ENCODE results near the gene RND3. TPM values are rescaled to one million over a fixed set of nuclear protein-coding genes. Genes with fewer than 3 reads are reported as not detected.

Gene RND3
- total and polyA plus RNA-seq, 10 of the 15 experiments (the other 5 are each of a cell fraction or from before 2014, with no cell fraction given): 0.38 to 18.3 (median 0.93) TPM

GRCh38 chr2:150441784-150442183 lies 45.7 kb downstream of the RND3 start:
- H3K4me3 ChIP-seq: no peak overlapping the region
- WGBS (ENCODE audit: insufficient coverage, insufficient replicate concordance, low lambda C conversion rate, missing lambda C conversion rate): 0% methylated on average over 2 of the region's 2 CpGs
- H3K4me2 ChIP-seq (ENCODE audit: control insufficient read depth, insufficient read depth): no peak overlapping the region
- H3K9ac ChIP-seq (ENCODE audit: control insufficient read depth, insufficient read depth, low read length): no peak overlapping the region
- ChIA-PET CTCF (interaction anchor here (0.7 to 1.2 kb wide), 3 partner anchors 17 to 812 kb away, joined by 3 read pairs; no protein-coding TSS in a partner anchor), SMC1A (ENCODE audit: uncharacterized antibody, unreplicated experiment) (interaction anchor here (0.6 to 1.6 kb wide), 5 partner anchors 17 to 351 kb away, joined by 3 to 7 read pairs (median 3); no protein-coding TSS in a partner anchor), RAD21 (ENCODE audit: unreplicated experiment) (no interaction called here), POLR2A (no interaction called here)
- BruUV-seq (replicated peaks): no TSS peak
- H3K9me3 ChIP-seq (replicated peaks; ENCODE audit: control insufficient read depth, insufficient read depth, low read length): no peaks in the 10 kb centered on the region
- no peak overlapping the region for H2AFZ ChIP-seq (ENCODE audit: control insufficient read depth, low read depth, low read length)
- TF ChIP-seq CBX5 (IDR thresholded peaks at IDR 0.05; ENCODE audit: low read depth) (no peak), TCF7 (IDR thresholded peaks at IDR 0.05; ENCODE audit: borderline replicate concordance) (no peak), STAT1 (conservative IDR thresholded peaks at IDR 0.05) (no peak), NRF1 (conservative IDR thresholded peaks at IDR 0.05; ENCODE audit: low read depth, low read length) (no peak), ZNF274 (IDR thresholded peaks at IDR 0.05; ENCODE audit: insufficient read depth, insufficient read length) (no peak), EP300 (IDR thresholded peaks at IDR 0.05; ENCODE audit: borderline replicate concordance in 1 of 2, control insufficient read depth in 1 of 2, low read depth in 2 of 2, low read length in 2 of 2) (no peak), ZBTB40 (IDR thresholded peaks at IDR 0.05; ENCODE audit: borderline replicate concordance) (no peak), HDGF (IDR thresholded peaks at IDR 0.05) (no peak), RAD21 (IDR thresholded peaks at IDR 0.05; ENCODE audit: insufficient read depth, low read depth, low read length) (no peak)
- H3K27ac ChIP-seq (ENCODE audit: control insufficient read depth, insufficient read depth): no peak overlapping the region
- no peak for DNase-seq (ENCODE audit: low read depth, low spot score)
- FAIRE-seq: no peak
- intact Hi-C loops (cut with micrococcal nuclease; ENCODE audit: unreplicated experiment) (no loop called here), in situ Hi-C loops (cut with MboI) (no loop called here)
- no peaks in the 10 kb centered on the region for H4K20me1 ChIP-seq (ENCODE audit: control insufficient read depth, insufficient read depth)
- no peaks in the 10 kb centered on the region for H3K79me2 ChIP-seq (ENCODE audit: control insufficient read depth, insufficient read depth, low read length)
- no peak for ATAC-seq
- no peaks in the 10 kb centered on the region for H3K36me3 ChIP-seq (ENCODE audit: control insufficient read depth in 2 of 2, insufficient read depth in 2 of 2, low read length in 1 of 2)
- H3K27me3 ChIP-seq (replicated peaks in 1 of 2; ENCODE audit: control insufficient read depth in 2 of 2, insufficient read depth in 2 of 2, low read length in 1 of 2): no peaks in the 10 kb centered on the region
- H3K4me1 ChIP-seq (ENCODE audit: control insufficient read depth, insufficient read depth, low read length): no peaks in the 10 kb centered on the region
